KMS-11 (cell line): Measurements from ENCODE around the gene CBFA2T2.
"Not testable (repeated sequence)": the region's sequence is repeated elsewhere in the genome, so short reads cannot be mapped to it uniquely, and the experiment has no call there.

ENCODE experiments used
- H2AFZ ChIP-seq: fragments of 200-600 bp; sonication (generic); 2 replicates; pipeline ENCODE4 v1.6.1; 2016; ENCODE audit warnings: antibody characterized with exemption, mixed run types, low read depth
- H3K27ac ChIP-seq: fragments of 200-600 bp; sonication (generic); 2 replicates; pipeline ENCODE4 v1.6.1; 2016; ENCODE audit warnings: mild to moderate bottlenecking, mixed run types
- H3K27me3 ChIP-seq: fragments of 200-600 bp; sonication (generic); 2 replicates; pipeline ENCODE4 v1.6.1; 2017; ENCODE audit warnings: mild to moderate bottlenecking, low read depth, mixed run types, moderate library complexity; ENCODE audit not compliant: insufficient read depth
- H3K36me3 ChIP-seq: fragments of 200-600 bp; sonication (generic); 2 replicates; pipeline ENCODE4 v1.6.1; 2017; ENCODE audit warnings: mild to moderate bottlenecking, mixed run types; ENCODE audit not compliant: insufficient read depth
- H3K4me1 ChIP-seq: fragments of 200-600 bp; sonication (generic); 2 replicates; pipeline ENCODE4 v1.6.1; 2016; ENCODE audit warnings: mild to moderate bottlenecking, low read depth, mixed run types; ENCODE audit not compliant: poor library complexity, severe bottlenecking
- H3K4me2 ChIP-seq: fragments of 200-600 bp; sonication (generic); 2 replicates; pipeline ENCODE4 v1.7.0; 2016; ENCODE audit warnings: mild to moderate bottlenecking, mixed run types
- H3K4me3 ChIP-seq: fragments of 200-600 bp; sonication (generic); IDR thresholded peaks from 2 replicates; pipeline ENCODE4 v1.6.1; 2017; ENCODE audit warnings: low read depth, low read length, mixed read lengths; ENCODE audit not compliant: insufficient read depth
- H3K79me2 ChIP-seq: fragments of 200-600 bp; sonication (generic); 2 replicates; pipeline ENCODE4 v1.6.1; 2016; ENCODE audit warnings: low read depth, mixed run types; ENCODE audit not compliant: insufficient read depth
- H3K9ac ChIP-seq: fragments of 200-600 bp; sonication (generic); 2 replicates; pipeline ENCODE4 v1.6.1; 2016; ENCODE audit warnings: mild to moderate bottlenecking, mixed run types
- H4K20me1 ChIP-seq: fragments of 200-600 bp; sonication (generic); 2 replicates; pipeline ENCODE4 v1.6.1; 2016; ENCODE audit warnings: mild to moderate bottlenecking, mixed run types; ENCODE audit not compliant: insufficient read depth
- TF ChIP-seq, protein P1 (sequence below): fragments of 200-600 bp; sonication (generic); conservative IDR thresholded peaks from 2 replicates; pipeline ENCODE4 v1.6.1; 2017; ENCODE audit warnings: low read depth, mild to moderate bottlenecking, antibody characterized with exemption, low read length, moderate library complexity, mixed read lengths

Gene CBFA2T2

DNA sequence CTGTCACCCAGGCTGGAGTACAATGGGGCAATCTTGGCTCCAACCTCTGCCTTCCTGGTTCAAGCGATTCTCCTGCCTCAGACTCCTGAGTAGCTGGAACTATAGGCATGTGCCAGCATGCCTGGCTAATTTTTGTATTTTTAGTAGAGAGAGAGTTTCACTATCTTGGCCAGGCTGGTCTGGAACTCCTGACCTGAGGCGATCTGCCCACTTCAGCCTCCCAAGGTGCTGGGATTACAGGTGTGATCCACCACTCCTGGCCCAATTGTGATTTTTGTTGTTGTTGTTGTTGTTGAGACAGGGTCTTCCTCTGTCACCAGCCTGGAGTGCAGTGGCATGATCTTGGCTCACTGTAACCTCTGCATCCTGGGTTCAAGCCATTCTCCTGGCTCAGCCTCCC lies 69.3 kb downstream of the CBFA2T2 start:
- Histone ChIP-seq H3K27me3 (no peaks in the 10 kb centered on the region), H3K4me2 (no peak overlapping the region), H4K20me1 (no peaks in the 10 kb centered on the region), H3K36me3 (no peaks in the 10 kb centered on the region), H3K4me3 (no peak overlapping the region), H3K79me2 (peaks cover 9% of the 10 kb centered on the region; the same call in 1 of the 2 replicates), H3K4me1 (peaks cover 67% of the 10 kb centered on the region), H3K9ac (no peak overlapping the region), H3K27ac (no peak overlapping the region), H2AFZ (no peak overlapping the region)
- TF ChIP-seq, protein P1, sequence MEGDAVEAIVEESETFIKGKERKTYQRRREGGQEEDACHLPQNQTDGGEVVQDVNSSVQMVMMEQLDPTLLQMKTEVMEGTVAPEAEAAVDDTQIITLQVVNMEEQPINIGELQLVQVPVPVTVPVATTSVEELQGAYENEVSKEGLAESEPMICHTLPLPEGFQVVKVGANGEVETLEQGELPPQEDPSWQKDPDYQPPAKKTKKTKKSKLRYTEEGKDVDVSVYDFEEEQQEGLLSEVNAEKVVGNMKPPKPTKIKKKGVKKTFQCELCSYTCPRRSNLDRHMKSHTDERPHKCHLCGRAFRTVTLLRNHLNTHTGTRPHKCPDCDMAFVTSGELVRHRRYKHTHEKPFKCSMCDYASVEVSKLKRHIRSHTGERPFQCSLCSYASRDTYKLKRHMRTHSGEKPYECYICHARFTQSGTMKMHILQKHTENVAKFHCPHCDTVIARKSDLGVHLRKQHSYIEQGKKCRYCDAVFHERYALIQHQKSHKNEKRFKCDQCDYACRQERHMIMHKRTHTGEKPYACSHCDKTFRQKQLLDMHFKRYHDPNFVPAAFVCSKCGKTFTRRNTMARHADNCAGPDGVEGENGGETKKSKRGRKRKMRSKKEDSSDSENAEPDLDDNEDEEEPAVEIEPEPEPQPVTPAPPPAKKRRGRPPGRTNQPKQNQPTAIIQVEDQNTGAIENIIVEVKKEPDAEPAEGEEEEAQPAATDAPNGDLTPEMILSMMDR: no peak

DNA sequence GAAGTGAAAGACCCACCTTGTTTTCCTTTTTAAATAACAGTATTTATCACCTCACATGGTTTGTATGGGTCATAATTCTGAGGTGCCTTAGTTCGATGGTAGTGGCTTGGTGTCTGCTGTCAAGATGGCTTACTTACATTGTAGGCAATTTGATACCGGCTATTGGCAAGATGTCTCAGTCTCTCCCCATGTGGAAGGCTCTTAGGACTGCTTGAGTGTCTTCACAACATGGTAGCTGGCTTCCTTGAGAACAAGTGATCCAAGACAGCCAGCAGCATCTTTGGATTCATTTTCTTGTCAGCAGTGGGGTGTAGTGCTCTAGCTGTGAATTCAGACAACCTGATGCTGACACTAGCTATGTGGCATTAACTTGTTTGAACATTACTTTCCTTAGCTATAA lies 70.1 kb downstream of the CBFA2T2 start:
- Histone ChIP-seq H3K9ac (no peak overlapping the region), H3K79me2 (peaks cover 9% of the 10 kb centered on the region; the same call in 1 of the 2 replicates), H3K36me3 (no peaks in the 10 kb centered on the region), H3K4me2 (no peak overlapping the region), H3K27me3 (no peaks in the 10 kb centered on the region), H3K4me3 (no peak overlapping the region), H3K27ac (no peak overlapping the region; the same call in 1 of the 2 replicates), H2AFZ (no peak overlapping the region), H3K4me1 (peaks cover 61% of the 10 kb centered on the region), H4K20me1 (no peaks in the 10 kb centered on the region)
- TF ChIP-seq, protein P1: no peak

DNA sequence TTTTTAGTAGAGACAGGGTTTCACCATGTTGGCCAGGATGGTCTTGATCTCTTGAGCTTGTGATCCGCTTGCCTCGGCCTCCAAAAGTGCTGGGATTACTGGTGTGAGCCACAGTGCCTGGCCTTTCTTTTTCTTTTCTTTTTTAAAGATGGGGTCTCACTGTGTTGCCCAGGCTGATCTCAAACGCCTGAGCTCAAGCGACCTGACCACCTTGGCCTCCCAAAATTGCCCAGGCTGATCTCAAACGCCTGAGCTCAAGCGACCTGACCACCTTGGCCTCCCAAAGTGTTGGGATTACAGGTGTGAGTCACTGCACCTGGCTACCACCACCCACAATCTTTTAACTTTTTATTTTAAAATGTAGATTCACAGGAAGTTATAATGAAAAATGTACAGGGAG lies 71.2 kb downstream of the CBFA2T2 start:
- not testable (repeated sequence) for H3K79me2 ChIP-seq, H4K20me1 ChIP-seq, H3K4me2 ChIP-seq, H3K36me3 ChIP-seq, H3K4me3 ChIP-seq, H3K9ac ChIP-seq, H2AFZ ChIP-seq, H3K27ac ChIP-seq, H3K27me3 ChIP-seq
- H3K4me1 ChIP-seq: peaks cover 61% of the 10 kb centered on the region

DNA sequence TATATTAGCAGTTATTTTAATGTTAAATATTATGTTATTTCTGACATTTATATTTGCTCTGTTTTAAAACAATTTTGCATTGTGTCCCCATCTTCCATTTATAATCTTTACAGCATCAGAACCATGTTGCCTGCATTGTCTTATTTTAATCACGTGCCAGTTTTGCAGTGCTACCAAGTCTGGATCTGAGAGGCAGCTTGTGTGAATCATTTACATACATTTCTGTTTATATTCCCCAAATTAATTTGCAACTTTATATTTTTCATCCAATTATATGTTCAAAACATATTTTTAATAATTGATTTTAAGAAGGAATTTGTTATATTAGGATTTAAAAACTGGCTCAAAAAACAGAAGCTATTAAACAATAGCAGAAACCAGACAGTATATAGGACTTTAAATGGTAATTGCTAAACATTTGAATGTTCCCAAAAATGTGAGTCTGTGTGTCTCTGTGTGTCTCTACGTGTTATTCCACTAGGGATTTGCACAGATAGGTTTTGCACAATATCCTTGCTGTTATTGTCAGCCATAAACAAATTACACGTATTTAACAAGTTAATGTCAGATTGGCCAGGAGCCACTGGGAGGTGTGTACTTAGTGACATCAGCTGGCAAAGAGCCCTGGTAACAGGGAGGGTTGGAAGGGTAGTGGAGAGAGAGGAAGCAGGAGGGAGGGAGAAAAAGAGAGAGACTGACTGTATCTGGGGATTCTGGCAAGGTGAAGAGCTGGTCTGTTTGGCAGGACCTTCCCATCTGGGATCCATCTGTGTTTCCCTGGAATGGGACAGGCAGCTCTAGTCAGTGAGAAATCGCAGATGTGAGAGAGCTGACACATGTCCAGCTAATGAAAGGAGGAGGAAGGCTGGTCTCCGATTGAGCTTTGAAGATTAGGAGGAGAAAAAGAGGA lies 72.1 kb downstream of the CBFA2T2 start:
- H3K4me2 ChIP-seq: peak overlapping the region; percentile 22; the same call in 1 of the 2 replicates
- TF ChIP-seq, protein P1: no peak
- no peak overlapping the region for H2AFZ ChIP-seq
- no peak overlapping the region for H3K9ac ChIP-seq
- H3K36me3 ChIP-seq: no peaks in the 10 kb centered on the region
- no peaks in the 10 kb centered on the region for H3K79me2 ChIP-seq
- no peaks in the 10 kb centered on the region for H3K27me3 ChIP-seq
- no peaks in the 10 kb centered on the region for H4K20me1 ChIP-seq
- peaks cover 63% of the 10 kb centered on the region for H3K4me1 ChIP-seq
- H3K27ac ChIP-seq: no peak overlapping the region; the same call in 1 of the 2 replicates
- H3K4me3 ChIP-seq: no peak overlapping the region

DNA sequence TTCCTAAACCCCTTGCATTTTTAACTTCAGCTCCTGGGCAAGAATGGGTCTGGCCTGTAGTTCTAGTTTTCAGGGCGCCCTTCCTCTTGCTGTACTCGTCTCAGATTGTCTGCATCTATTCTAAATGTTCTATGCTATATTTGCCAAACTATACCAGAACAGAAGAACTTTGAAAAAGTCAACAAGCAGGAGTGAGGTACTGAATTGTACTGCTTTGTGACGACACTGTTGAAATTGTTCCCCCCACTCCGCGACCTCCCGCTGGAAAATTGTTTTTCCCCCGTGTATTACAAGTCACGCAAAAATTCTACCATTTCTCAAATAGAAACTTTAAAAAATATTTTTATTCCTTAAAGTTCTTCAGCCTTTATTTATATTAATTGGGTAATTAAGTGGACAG lies 73.9 kb downstream of the CBFA2T2 start:
- H3K27ac ChIP-seq: no peak overlapping the region
- H4K20me1 ChIP-seq: no peaks in the 10 kb centered on the region
- H3K4me2 ChIP-seq: no peak overlapping the region
- peaks cover 79% of the 10 kb centered on the region for H3K4me1 ChIP-seq
- no peaks in the 10 kb centered on the region for H3K27me3 ChIP-seq
- no peak overlapping the region for H2AFZ ChIP-seq
- H3K4me3 ChIP-seq: no peak overlapping the region
- H3K9ac ChIP-seq: no peak overlapping the region
- no peaks in the 10 kb centered on the region for H3K36me3 ChIP-seq
- TF ChIP-seq, protein P1: no peak
- peaks cover 6% of the 10 kb centered on the region; the same call in 1 of the 2 replicates for H3K79me2 ChIP-seq
